Right lobe of liver (tissue), 6 donors: Measurements from ENCODE around the gene ST7. TPM values are rescaled to one million over a fixed set of nuclear protein-coding genes. Genes with fewer than 3 reads are reported as not detected.
"Not testable (repeated sequence)": the region's sequence is repeated elsewhere in the genome, so short reads cannot be mapped to it uniquely, and the experiment has no call there.

Experiments used
- ATAC-seq, 4 donors: fragments of 200-7000 bp; cut with Tn5 transposase; one replicate each; pipeline ENCODE4 v1.9.1; 2020; ENCODE audit warnings: mild to moderate bottlenecking in 4 of 4, moderate library complexity in 4 of 4
- DNase-seq, 3 donors: peaks; one replicate each; pipeline ENCODE4 v3.0.0-alpha.2; 2020
- H3K27ac ChIP-seq, 3 donors: fragments of 200-600 bp; one replicate each; pipeline ENCODE4 v1.8.0; 2022
- H3K27me3 ChIP-seq, 2 donors: fragments of 200-600 bp; one replicate each; pipeline ENCODE4 v1.8.0; 2022
- H3K36me3 ChIP-seq, 4 donors: fragments of 200-600 bp; sonication (generic) in 1 of 4; one replicate each; pipeline versions ENCODE4 v1.5.1 to v1.8.0; 2017 to 2022; ENCODE audit warnings: control low read depth in 1 of 4
- H3K4me1 ChIP-seq, 4 donors: fragments of 200-600 bp; sonication (generic) in 1 of 4; one replicate each; pipeline versions ENCODE4 v1.5.1 to v1.8.0; 2017 to 2022; ENCODE audit warnings: control low read depth in 1 of 4
- H3K4me3 ChIP-seq, 3 donors: fragments of 200-600 bp; one replicate each; pipeline ENCODE4 v1.8.0; 2022
- H3K9me3 ChIP-seq, 4 donors: fragments of 200-600 bp; sonication (generic) in 1 of 4; one replicate each; pipeline versions ENCODE4 v1.5.1 to v1.8.0; 2017 to 2022; ENCODE audit warnings: control low read depth in 1 of 4
- CTCF ChIP-seq, 4 donors: fragments of 200-600 bp in 3 of 4; fragments of 450-650 bp in 1 of 4; IDR thresholded peaks; one replicate each; pipeline versions ENCODE4 v1.5.1 to v1.8.0; 2016 to 2022; ENCODE audit warnings: antibody characterized with exemption in 4 of 4, mild to moderate bottlenecking in 2 of 4
- POLR2A ChIP-seq: fragments of 450-650 bp; IDR thresholded peaks from one replicate; pipeline ENCODE4 v1.6.1; 2017; ENCODE audit warnings: antibody characterized with exemption, mild to moderate bottlenecking
- WGBS: methylation state at CpG from one replicate; pipeline ENCODE4 v1.1.6; 2018; ENCODE audit warnings: low coverage, low lambda C conversion rate; ENCODE audit not compliant: insufficient coverage; ENCODE audit errors: missing lambda C conversion rate; 5-methylcytosine and 5-hydroxymethylcytosine counted together
- intact Hi-C, 2 donors: fragments of 100-400 bp; cut with DNase I; formaldehyde crosslinking; loops; one replicate each; pipeline versions ENCODE4 v1.11.2 to v1.14.1; 2022
- total RNA-seq, 6 experiments: library from RNA; depleted of rRNA in 2 of 6; stranded (reverse); fragments of >200 nt in 2 of 6; fragmentation: NEBNext Ultra II Directional in 3 of 6; extraction: Animal tissue kit (Norgen Biotek cat#: 25700) in 3 of 6; gene quantifications; one replicate each; pipeline versions ENCODE4 v1.1.0 to v1.2.4, GENCODE V29; 2016 to 2023
- donor health status: DM: no; HTN: yes; CAD: no.
- donor health status: DM: no; HTN: no; CAD: no.
- donor health status: DM: no; HTN: no; CAD: no.
- donor health status: DM: no; HTN: yes; CAD: no.
- donor health status: DM: no; HTN: yes; CAD: no.

ST7 gene
- total RNA-seq, 6 experiments from 2014 or later, result 17.4 to 29.9 (median 22.4) TPM

GRCh38 chr7:117238937-117239336, 285.6 kb downstream of the ST7 start:
- no peak for ATAC-seq
- TF ChIP-seq CTCF (IDR thresholded peaks at IDR 0.05), result no peak
- TF ChIP-seq POLR2A, result no peak
- Histone ChIP-seq H3K4me1 (no peaks in the 10 kb centered on the region), H3K9me3 (no peaks in the 10 kb centered on the region), H3K36me3 (no peaks in the 10 kb centered on the region), H3K4me3 (no peak overlapping the region), H3K27me3 (no peaks in the 10 kb centered on the region), H3K27ac (no peak overlapping the region)
- DNase-seq, result no peak
- WGBS, result 62% methylated on average over 6 of the region's 7 CpGs
- intact Hi-C loops, result no loop called here

- no peak for TF ChIP-seq POLR2A
- Histone ChIP-seq H3K36me3 (no peaks in the 10 kb centered on the region), H3K4me1 (no peaks in the 10 kb centered on the region), H3K9me3 (no peaks in the 10 kb centered on the region), H3K4me3 (no peak overlapping the region), H3K27me3 (no peaks in the 10 kb centered on the region), H3K27ac (no peak overlapping the region)
- DNase-seq (no peak), ATAC-seq (no peak)
- intact Hi-C loops, result no loop called here
- 67% methylated on average over 3 of the region's 4 CpGs for WGBS
Observed at GRCh38 chr7:117241088-117241487, 287.8 kb downstream of the ST7 start.

GRCh38 chr7:117243390-117243789, 290.1 kb downstream of the ST7 start:
- ATAC-seq, result no peak
- Histone ChIP-seq H3K27me3 (no peaks in the 10 kb centered on the region), H3K36me3 (no peaks in the 10 kb centered on the region), H3K4me1 (no peaks in the 10 kb centered on the region), H3K27ac (no peak overlapping the region), H3K4me3 (no peak overlapping the region), H3K9me3 (no peaks in the 10 kb centered on the region)
- DNase-seq, result no peak
- WGBS, result 43% methylated on average over 3 of the region's 3 CpGs
- intact Hi-C loops, result no loop called here
- no peak for TF ChIP-seq CTCF (IDR thresholded peaks at IDR 0.05)
- TF ChIP-seq POLR2A, result no peak

- H3K27ac ChIP-seq, DNase-seq, H3K4me3 ChIP-seq, H3K36me3 ChIP-seq, H3K4me1 ChIP-seq, H3K27me3 ChIP-seq, H3K9me3 ChIP-seq, ATAC-seq, intact Hi-C loops: not testable (repeated sequence)
- 73% methylated on average over 2 of the region's 2 CpGs for whole genome bisulfite sequencing
Observed at GRCh38 chr7:117245703-117246102, 292.4 kb downstream of the ST7 start.

- Histone ChIP-seq H3K4me3 (no peak overlapping the region), H3K27ac (no peak overlapping the region), H3K36me3 (no peaks in the 10 kb centered on the region), H3K9me3 (no peaks in the 10 kb centered on the region), H3K27me3 (no peaks in the 10 kb centered on the region), H3K4me1 (no peaks in the 10 kb centered on the region)
- ATAC-seq, result no peak
- intact Hi-C loops, result no loop called here
- TF ChIP-seq CTCF (IDR thresholded peaks at IDR 0.05) (no peak), POLR2A (no peak)
- DNase-seq, result no peak
- WGBS, result 58% methylated on average over 4 of the region's 4 CpGs
Observed at GRCh38 chr7:117247809-117248208, 294.5 kb downstream of the ST7 start.

- no peak for DNase-seq
Observed at GRCh38 chr7:117248829-117249228, 295.5 kb downstream of the ST7 start.

More at GRCh38 chr7:117248829-117249228, 295.5 kb downstream of the ST7 start:
- ATAC-seq, result peak in 2 of 4 donors; percentile 18 to 20
- H3K4me1 ChIP-seq, result no peaks in the 10 kb centered on the region
- H3K36me3 ChIP-seq, result no peaks in the 10 kb centered on the region
- WGBS, result 28% methylated on average over 5 of the region's 5 CpGs
- H3K4me3 ChIP-seq, result no peak overlapping the region
- no peaks in the 10 kb centered on the region for H3K27me3 ChIP-seq
- TF ChIP-seq POLR2A (no peak), CTCF (IDR thresholded peaks at IDR 0.05) (no peak)
- H3K9me3 ChIP-seq, result no peaks in the 10 kb centered on the region
- H3K27ac ChIP-seq, result no peak overlapping the region
- intact Hi-C loops, result no loop called here
